Activated naive CD4-positive, alpha-beta T cell treated with Interleukin-2 at 50 U/mL for 16 hours (primary cell): ENCODE data around the gene CEP89.
"Not testable (repeated sequence)": the region's sequence is repeated elsewhere in the genome, so short reads cannot be mapped to it uniquely, and the experiment has no call there.

Experiments used
- DNase-seq: peaks from one replicate; pipeline ENCODE4 v3.0.0-alpha.2; 2020

Gene CEP89

DNA sequence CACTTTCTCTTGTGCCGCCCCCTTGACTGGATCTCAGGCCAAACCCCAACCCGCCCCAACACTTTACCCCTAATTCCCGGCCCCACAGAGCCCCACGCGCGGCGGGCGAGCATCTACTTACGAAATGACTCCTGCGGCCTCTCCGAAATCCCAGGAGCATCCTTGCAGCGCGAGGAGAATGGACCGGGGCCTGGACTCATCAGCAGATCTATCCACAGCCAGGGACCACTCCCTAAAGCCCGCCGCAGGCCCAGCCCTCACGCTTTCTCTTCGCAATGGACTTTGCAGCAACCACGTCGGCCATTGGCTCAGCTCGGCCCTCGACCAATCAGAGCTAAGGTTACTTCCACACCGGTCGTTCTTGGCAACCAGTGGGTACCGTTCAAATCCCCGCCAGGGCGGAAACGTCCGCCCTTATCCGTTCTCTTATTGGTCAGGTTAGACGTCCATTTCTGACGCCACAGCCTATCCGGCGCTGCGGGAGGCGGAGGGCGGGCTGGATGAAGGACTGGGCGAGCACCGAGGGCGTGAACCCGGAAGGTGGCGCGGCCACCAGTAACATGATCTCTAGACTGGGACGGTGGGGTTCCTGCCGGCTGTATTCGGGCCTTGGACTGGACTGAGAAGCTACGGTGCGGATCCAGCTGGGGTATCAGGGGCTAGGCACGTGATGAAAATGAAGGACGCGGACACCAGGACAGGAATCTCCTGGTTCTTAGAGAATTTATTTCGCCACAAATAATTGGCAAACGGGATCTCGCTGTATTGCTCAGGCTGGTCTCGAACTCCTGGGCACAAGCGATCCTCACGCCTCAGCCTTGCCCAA lies at the start of gene CEP89, which contains the start of gene FAAP24:
CEP89 (minus strand) TSS at position 244 of the 826 bp plus-strand sequence; CDS start at position 160, 84 bp downstream.
FAAP24 (plus strand) TSS at position 528 of the 826 bp plus-strand sequence. CDS start 955 bp downstream, outside the sequence.
- DNase-seq: peak; percentile 99

DNA sequence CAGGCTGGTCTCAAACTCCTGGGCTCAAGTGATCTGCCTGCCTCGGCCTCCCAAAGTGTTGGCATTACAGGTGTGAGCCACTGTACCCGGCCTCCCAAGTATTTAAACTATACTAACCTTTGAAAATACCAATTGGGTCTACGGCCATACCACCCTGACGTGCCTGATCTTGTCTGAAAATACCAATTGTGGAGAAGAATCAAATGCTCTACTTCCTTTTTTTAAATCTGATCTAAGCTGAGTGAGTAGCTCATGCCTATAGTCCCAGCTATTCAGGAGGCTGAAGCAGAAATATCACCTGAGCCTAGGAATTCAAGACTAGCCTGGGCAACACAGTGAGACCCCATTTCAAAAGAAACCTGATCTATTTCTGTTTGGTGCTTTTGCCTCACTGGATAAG lies 39.1 kb upstream of the CEP89 start:
- DNase-seq: not testable (repeated sequence)

DNA sequence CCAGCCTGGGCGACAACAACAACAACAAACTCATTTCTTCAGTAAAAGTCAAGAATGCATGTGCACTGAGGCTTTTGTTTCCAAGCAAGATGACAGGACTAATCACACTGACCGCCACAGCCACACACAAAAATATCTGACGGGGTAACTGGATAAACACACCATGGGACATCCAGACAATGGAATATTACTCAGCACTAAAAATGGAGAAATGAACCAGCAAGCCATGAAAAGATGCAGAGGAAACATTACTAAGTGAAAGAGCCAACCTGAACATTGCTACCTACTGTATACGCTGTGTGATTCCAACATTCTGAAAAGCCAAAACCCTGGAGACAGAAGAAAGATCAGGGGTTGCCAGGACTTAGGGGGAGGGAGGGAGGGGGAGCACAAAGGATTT lies 37.0 kb upstream of the CEP89 start:
- no peak for DNase-seq

DNA sequence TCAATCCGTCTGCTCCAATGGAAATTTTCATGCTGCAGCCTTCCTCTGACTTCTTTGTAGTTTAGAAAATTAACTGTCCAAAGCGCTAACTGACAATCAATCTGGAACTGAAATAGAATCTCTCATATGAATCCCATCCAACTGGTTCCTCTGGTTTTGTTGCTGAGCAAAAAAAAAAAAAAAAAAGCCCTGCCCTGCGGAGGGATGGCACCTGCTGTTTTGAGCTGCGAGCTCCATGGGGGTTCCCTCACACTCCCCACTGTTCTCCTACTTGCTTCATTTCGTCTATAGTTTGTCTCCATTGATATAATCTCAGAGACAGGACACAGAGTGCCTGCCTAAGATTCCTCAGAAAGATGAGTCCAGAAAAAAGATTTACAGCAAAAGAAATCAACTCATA lies 33.7 kb upstream of the CEP89 start:
- DNase-seq: no peak

DNA sequence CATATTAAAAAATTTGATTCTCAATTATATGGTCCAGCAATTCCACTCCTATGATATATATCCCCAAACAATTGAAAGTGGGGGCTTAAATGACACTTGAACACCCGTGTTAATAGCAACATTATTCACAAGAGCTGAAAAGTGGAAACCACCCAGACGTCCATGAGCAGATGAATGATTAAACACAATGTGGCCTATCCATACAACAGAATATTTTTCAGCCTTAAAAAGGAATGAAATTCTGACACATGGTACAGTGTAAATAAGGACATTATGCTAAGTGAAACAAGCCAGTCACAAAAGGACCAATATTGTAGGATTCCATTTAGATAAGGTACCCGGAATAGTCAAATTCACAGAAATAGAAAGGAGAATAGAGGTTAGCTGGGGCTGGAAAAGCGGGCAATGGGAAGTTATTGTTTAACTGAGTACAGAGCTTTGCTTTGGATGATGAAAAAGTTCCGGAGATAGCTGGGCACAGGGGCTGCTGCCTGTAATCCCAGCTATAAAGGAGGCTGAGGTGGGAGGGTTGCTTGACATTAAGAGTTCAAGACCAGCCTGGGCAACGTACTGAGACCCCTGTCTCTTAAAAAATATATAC lies 31.8 kb upstream of the CEP89 start:
- DNase-seq: not testable (repeated sequence)

DNA sequence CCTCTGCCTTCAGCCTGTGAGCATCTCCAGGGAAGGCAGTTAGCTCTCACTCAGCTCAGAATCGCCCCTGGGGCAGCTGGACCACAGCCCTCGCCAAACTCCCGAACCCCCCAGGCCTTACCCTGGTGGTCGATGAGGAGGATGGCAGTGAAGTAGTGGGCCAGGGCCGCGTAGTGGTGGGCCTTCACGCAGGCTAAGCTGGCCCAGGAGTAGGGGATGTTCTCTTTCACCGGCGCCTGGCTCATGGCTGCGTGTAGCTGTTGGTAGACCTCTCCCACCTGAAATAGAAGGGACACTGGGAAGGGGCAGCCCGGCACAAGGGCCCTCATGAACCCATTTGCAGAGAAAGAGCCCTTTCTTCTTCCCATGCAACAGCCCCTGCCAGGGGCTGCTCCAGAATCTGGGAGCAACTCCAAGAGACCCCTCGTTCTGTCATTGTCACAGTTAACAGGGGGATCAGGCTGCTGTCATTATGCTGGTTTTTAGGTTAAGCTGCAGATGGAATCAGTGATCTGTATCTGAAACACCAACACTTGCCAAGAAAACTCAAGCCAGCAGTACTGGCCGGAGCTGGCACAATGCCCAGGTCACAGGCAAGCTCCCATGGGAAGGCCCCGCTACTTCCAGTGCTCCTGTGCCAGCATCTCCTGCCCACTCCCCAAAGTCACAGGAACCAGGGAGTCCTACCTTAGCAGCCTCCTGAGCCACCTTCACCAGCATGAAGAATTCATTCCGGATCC lies 30.5 kb upstream of the CEP89 start:
- not testable (repeated sequence) for DNase-seq

DNA sequence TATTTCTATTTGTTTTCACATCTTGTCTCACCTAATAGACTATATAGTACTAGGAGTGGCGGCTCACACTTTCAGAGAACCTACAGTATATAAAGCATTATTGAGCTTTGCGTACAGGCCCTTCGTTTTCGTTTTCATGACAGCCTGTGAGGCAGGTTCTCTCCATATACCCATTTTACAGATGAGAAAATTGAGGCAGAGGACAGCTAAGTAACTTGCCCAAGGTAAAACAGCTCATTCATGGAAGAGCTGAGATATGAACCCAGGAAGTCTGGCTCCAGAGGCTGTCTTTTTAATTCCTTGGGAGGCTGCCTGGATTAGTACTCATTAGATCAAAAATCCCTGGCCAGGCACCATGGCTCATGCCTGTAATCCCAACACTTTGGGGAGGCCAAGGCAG lies 29.2 kb upstream of the CEP89 start:
- DNase-seq: no peak

DNA sequence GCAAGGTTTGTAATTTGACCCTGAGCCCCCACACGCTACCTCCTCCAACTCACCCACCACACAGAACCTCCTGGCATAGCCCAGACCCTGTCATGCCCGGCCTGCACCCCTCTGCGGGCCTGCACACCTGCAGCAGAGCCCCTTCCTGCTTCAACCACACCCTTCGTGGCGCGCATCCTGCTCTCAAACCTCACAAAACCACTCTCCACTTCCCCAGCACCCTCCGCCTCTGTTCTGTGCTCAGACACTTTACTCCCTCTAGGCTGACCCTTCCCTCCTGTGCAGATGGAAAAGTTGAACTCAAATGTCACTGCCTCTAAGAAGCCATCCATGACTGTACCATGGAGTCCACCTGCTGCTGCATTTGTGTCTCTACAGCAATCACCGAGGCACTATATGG lies 28.8 kb upstream of the CEP89 start:
- no peak for DNase-seq

DNA sequence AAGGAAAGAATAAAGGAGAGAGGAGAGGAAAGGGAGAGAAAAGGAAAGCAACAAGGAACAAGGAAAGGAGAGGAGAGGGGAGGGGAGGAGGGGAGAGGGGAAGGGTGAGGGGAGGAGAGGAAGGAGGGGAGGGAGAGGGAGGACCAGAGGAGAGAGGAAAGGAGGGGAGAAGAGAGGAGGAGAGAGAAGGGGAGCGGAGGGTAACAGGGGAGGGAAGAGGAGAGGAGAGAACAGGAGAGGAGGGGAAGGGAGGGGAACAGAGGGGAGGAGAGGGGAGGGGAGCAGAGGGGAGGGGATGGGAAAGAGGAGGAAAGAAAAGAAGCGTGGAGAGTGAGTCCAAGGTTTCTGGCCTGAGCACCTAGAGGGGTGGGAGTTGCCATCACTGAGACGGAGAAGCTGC lies 27.0 kb upstream of the CEP89 start:
- DNase-seq: no peak

DNA sequence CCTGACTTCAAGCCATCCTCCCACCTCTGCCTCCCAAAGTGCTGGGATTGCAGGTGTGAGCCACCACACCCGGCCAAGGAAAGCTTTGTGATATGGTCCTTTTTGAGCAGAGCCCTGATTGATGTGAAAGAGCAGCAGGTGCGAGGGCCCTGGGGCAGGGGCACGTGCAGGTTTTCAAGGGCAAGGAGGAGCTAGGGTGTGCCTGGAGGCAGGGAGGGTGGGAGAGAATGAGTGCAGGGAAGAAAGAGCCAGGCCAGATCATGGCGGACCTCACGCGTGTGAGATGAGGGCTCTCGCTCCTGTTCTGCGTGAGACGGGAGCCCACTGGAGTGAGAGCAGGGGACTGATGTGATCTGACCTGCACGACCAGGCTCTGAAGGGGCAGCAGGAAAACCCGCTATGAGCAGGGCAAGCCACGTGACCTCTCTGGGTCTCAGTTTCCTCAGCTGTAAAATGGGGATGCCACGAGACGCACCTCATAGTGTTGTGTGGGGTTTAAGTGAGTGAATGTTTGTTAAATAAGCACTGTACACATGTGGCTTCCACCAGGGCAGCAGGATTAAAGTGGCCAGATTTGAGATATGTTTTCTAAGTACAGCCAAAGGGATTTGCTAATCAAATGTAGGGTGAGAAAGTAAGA lies 26.1 kb upstream of the CEP89 start:
- DNase-seq: no peak

DNA sequence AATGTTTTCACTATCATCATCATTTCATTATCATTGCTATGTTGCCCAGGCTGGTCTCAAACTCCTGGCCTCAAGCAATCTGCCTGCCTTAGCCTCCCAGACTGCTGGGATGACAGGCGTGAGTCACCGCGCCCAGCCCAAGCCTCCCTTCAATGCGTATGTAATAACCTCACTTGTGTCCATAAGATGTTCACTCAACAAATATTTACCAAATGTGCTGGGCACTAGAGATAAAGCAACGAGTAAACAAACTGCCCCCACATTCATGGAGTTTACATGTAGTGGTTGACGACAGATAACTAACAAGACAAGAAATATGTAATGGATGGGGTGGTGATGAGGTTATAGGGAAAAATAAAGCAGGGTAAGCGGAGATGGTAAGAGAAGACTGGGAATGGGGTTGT lies 25.3 kb upstream of the CEP89 start:
- not testable (repeated sequence) for DNase-seq

DNA sequence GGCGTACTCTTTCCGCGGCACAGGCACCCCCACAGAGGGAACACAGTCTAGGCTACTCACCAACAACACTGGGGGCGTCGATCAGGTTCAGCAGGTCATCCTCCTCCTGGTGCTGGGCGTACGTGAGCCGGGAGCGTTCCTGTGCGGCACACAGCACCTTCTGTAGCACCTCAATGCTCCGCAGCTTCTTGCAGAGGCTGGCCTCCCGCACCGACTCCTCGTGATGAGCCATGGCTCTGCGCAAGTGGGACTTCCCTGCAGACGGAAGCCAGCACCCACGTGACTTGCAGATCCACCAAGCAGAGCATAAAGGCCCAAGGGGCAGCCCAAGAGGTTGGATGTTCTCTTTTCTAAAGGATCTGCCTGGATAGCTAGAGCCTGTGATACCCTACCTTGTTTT lies 24.2 kb upstream of the CEP89 start:
- DNase-seq: not testable (repeated sequence)

DNA sequence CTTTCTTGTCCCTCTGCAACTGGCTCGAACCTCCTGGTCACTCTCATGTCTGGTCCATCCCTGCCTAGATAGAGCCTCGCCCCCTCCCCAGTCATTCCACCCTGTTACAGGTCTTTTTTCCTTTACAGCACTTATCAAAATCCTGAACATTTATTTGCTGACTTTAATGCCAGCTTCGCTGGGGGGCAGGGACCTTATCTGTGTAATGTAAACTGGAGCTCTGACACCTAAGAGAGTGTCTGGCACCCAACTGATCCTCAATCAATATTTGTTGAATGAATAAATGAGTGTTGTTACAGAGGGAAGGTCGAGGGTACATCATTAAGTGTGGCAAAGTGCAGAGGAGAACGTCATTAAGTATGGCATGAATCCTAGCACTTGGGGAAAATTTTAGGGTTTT lies 17.0 kb upstream of the CEP89 start:
- no peak for DNase-seq

DNA sequence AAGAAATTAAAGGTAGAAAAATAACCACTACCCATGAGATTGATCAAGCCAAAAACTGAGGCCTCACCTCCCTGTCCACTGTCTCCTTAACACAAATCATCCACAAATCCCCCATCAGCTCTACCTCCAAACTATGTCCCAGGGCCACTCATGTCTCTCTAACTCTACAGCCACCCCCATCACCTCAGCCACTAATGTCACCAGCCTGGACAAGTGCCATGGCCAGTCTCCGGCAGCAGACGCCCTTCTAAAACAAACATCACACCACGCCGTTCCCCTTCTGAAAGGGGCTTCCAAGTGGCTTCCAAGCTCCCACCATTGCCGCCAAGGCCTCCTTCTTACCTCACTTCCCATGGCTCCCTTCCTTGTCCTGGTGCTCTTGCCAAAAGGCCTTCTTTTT lies 16.5 kb upstream of the CEP89 start:
- DNase-seq: not testable (repeated sequence)

DNA sequence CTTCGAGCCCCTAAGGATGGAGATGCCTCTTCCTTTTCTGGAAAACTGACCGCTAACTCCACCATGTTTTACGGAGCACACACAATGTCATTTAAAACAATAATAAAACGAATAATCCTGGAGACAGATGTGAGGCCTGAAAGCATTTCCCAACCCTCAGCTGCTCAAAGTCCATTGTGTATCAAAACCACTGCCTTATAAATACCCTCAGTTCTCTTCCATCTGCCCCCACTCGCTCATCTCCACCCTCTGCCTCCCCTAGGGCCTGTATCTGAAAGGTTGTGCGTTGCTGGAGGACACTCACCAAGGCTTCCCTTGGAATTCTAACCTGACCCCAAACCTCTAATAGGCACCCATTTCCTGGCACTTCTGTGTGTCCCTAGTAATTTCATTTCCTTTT lies 10.7 kb upstream of the CEP89 start:
- not testable (repeated sequence) for DNase-seq

DNA sequence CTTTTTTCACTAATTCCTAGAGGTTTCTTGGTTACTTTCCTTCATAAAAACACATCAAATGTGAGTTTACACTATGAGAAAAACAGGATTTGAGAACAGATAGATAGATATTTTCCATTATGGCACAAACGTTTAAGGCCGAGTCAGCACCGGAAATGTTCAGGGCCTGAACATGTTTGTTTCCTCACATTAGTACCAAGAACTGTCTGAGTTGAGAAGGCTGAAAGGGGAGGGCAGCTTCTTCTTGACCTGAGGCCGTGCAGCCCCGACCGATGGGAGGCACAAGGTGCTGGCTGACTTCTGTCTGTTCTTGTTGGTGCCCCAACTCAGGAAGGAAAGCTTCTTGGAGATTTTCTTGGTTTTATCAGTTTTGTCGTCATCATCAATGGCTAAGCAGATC lies 8.0 kb upstream of the CEP89 start:
- not testable (repeated sequence) for DNase-seq

DNA sequence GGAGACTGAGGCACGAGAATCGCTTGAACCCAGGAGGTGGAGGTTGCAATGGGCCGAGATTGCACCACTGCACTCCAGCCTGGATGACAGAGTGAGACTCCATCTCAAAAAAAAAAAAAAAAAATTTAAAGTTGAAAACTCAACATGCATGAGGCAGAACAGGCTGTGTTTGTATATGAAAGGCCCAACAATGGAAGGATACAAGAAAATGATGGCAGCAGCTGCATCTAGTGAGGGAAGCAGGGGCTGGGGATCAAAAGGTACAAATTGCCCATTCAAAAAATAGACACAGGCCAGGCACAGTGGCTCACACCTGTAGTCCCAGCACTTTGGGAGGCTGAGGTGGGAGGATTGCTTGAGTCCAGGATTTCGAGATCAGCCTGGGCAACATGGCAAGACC lies 6.1 kb upstream of the CEP89 start:
- not testable (repeated sequence) for DNase-seq

DNA sequence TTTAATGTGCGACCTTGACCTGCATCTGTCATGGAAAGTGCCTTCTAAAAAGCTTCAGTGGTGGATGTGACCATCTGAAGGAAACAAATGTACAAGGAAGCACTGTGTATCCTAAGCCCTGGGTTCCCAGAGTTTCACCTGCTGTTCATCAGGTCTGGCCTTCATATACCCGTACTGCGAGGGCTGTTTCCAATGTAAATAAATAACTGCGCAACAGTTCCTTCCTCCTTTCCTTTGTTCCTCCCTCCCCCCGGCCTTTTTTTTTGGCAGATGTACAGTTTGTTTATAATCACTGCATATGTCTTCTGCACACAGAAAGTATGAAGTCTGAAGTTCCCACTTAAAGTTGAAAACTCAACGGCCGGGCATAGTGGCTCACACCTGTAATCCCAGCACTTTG lies 5.5 kb upstream of the CEP89 start:
- no peak for DNase-seq

DNA sequence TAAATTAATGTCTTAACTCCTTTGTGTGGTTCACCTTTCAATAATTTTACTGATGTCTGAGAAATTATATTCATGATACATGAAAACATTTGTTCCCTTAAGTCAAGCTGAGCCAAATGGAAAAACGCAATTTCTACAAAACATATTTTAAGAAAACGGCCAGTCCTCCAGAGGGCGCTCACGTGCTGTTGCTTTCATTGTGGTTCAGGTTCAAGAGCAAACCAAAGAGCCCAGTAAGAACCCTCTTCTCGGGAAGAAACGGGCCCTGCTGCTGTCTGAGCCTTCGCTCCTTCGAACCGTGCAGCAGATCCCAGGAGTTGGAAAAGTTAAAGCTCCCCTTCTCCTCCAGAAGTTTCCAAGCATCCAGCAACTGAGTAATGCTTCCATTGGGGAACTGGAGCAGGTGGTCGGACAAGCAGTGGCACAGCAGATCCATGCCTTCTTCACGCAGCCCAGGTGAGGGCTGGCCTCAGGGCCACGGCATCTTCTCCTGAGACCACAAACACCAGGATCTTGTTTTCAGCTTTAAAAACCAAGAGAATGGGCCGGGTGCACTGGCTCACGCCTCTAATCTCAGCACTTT lies 4.6 kb upstream of the CEP89 start:
- DNase-seq: peak; percentile 66

DNA sequence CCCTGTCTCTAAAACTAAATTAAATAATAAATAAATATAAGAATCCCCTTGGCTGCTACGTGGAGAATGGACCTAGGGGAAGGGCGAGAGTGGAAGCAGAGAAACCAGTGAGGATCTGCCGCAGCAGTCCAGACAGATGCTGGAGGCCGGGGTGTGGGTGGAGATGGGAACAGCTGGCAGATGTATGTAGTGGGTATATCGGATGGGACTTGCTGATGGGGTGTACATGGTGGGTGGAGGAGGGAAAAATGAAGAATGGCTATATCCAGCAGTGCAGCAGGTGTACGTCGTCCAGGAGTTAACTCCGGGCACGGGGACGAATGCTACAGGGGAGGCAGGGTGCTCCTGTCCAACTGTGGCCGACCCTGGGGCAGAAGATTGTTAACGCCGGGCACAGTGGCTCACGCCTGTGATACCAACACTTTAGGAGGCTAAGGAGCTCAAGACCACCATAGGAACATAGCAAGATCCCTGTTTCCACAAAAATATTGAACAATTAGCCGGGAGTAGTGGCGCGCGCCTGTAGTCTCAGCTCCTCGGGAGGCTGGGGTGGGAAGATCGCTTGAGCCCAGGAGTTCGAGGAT lies 654 bp downstream of the CEP89 start:
- DNase-seq: no peak

DNA sequence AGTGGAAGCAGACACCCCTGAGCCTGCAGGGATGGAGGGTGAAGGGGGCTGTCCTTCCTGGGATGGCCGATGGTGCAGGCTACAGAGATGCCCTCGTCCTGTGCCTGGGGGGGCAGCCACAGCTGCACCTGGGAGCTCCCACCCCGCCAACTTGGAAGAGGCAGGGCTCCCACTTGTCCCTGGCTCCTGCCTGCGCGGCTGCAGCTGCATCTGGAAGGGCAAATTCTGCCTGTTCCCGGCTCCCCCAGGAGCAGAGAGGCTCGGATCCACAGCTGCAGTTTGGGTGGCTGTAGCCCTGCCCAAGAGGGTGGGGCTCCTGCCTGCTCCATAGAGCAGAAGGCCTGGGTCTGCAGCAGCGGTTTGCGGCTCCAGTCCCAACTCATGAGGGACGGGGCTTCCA lies 2.2 kb downstream of the CEP89 start:
- DNase-seq: no peak

DNA sequence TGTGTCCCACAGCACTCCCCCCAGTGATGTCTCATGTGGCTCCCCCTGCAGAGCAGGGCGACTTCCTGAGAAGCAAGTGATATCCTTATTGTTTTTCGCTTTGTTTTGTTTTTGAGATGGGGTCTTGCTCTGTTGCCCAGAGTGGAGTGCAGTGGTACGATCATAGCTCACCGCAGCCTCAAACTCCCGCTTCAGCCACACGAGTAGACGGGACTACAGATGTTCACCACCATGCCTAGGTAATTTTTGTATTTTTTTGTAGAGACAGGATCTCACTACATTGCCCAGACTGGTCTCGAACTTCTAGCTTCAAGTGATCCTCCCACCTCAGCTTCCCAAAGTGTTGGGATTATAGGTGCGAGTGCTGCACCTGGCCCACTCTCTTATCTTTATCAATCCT lies 5.0 kb downstream of the CEP89 start:
- DNase-seq: no peak
